C4-2B (cell line): ENCODE measurements around the gene LEPROT.
"Not testable (repeated sequence)": the region's sequence is repeated elsewhere in the genome, so short reads cannot be mapped to it uniquely, and the experiment has no call there.

Source experiments
- CTCF ChIP-seq: fragments of 450-650 bp; conservative IDR thresholded peaks from 2 replicates; pipeline ENCODE4 v1.5.1; 2017; ENCODE audit warnings: mild to moderate bottlenecking
- ZFX ChIP-seq: fragments of 450-650 bp; IDR thresholded peaks from 2 replicates; pipeline ENCODE4 v1.6.1; 2017

GRCh38 chr1:65384426-65384825, 36.0 kb upstream of the LEPROT start:
- not testable (repeated sequence) for TF ChIP-seq CTCF, ZFX
